HG02840 (cell line): ENCODE data around the gene GNPTG.

Experiments
- ATAC-seq: cut with Tn5 transposase; IDR thresholded peaks from one replicate; pipeline ENCODE4 v1.9.1; 2021; ENCODE audit warnings: mild to moderate bottlenecking, moderate library complexity, moderate number of reproducible peaks; ENCODE audit not compliant: unreplicated experiment, low FRiP score

GNPTG gene

GRCh38 chr16:1345651-1346421 is 5.9 kb upstream of the GNPTG start:
- no peak for ATAC-seq

- no peak for ATAC-seq
These were observed 5.1 kb upstream of the GNPTG start for GRCh38 chr16:1346422-1347285.

- no peak for ATAC-seq
These were observed 4.4 kb upstream of the GNPTG start for GRCh38 chr16:1347286-1347855.

GRCh38 chr16:1347962-1348361 is 3.8 kb upstream of the GNPTG start:
- no peak for ATAC-seq

GRCh38 chr16:1348441-1348840 is 3.3 kb upstream of the GNPTG start:
- no peak for ATAC-seq

GRCh38 chr16:1348926-1349325 is 2.8 kb upstream of the GNPTG start:
- no peak for ATAC-seq

- ATAC-seq, result no peak
These were observed 2.4 kb upstream of the GNPTG start for GRCh38 chr16:1349351-1349750.

- no peak for ATAC-seq
These were observed 1.8 kb upstream of the GNPTG start for GRCh38 chr16:1349951-1350350.

GRCh38 chr16:1350691-1351090 is 1.0 kb upstream of the GNPTG start:
- no peak for ATAC-seq

GRCh38 chr16:1351215-1351581 is 533 bp upstream of the GNPTG start:
- ATAC-seq, result peak; percentile 23

GRCh38 chr16:1354815-1355540 is 3.2 kb downstream of the GNPTG start:
- ATAC-seq, result no peak

- ATAC-seq, result no peak
These were observed 3.9 kb downstream of the GNPTG start for GRCh38 chr16:1355591-1355990.

GRCh38 chr16:1356061-1356900 is 4.5 kb downstream of the GNPTG start:
- ATAC-seq, result no peak

GRCh38 chr16:1357906-1358566 is 6.3 kb downstream of the GNPTG start:
- ATAC-seq, result no peak

- no peak for ATAC-seq
These were observed 10.1 kb downstream of the GNPTG start for GRCh38 chr16:1361685-1362360.

GRCh38 chr16:1362807-1363206 is 11.1 kb downstream of the GNPTG start:
- no peak for ATAC-seq

- ATAC-seq, result no peak
These were observed 11.8 kb downstream of the GNPTG start for GRCh38 chr16:1363501-1364041.

- ATAC-seq, result no peak
These were observed 12.8 kb downstream of the GNPTG start for GRCh38 chr16:1364510-1364909.
